ENCODE results near the gene GALNT1.

GALNT1 gene

DNA sequence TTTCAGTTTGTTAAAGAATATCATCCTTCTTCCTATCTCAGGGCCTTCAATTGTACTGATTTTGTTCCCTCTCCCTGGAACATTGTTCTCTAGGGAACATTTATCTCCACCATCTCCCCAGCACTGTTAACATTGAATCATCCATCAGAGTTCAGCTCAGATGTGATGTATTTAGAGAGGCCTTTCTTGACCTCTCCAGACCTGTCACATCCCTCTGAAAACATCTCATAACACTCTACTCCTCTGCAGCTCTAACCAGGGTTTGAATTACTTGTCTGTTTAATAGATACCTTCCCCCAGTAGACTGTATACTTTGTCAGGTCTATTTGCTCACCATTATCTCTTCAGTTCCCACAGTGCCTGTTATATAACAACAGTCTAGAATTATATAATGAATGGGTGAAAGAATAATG lies 98.6 kb downstream of the GALNT1 start:
- no peak for DNase-seq (ENCODE audit: low read depth)

- no peak for DNase-seq (ENCODE audit: low read depth)
Observed at GRCh38 chr18:35682281-35682867, 100.8 kb downstream of the GALNT1 start.

DNA sequence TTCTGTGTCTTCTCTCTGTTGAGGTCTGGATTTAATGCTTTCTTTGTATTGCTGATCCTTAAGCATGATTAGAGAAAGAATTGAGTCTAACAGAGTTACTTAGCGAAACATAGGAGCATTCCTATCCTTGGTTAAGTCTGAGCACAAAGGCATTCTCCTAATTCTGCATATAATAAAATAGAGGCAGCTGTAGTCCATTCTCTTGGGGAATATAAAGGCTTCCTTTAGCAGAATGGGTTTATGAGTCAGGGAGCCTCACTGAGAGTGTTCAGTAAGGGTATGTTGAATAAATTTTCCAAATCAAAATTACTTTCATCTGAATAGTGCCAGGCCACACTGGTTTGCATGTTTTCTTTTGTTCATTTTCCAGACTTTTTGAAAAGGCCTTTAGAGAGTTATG lies 101.5 kb downstream of the GALNT1 start:
- no peak for DNase-seq (ENCODE audit: low read depth)

- DNase-seq (ENCODE audit: low read depth), result no peak
Observed at GRCh38 chr18:35688757-35689156, 107.2 kb downstream of the GALNT1 start.

GRCh38 chr18:35689728-35690127 lies 108.2 kb downstream of the GALNT1 start:
- DNase-seq (ENCODE audit: low read depth), result no peak

GRCh38 chr18:35691625-35692024 lies 110.1 kb downstream of the GALNT1 start:
- DNase-seq (ENCODE audit: low read depth), result no peak

DNA sequence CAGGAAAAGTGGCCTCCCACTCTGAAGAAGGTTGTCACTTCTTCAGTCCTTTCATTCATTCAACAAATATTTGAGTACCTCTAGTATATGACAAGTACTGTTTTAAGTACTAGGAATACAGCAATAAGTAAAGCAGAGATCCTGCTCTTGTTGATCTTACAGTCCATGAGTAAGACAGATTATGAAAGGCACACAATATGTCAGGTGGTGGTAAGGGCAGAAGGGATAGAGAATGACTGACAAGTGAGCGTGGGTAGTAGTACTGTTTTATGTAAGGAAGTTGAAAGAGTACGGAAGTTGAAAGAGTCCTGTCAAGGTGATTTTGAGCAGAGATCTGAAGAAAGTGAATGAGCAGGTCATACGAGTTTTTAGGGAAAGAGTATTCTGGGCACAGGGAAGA lies 111.3 kb downstream of the GALNT1 start:
- DNase-seq (ENCODE audit: low read depth), result no peak

DNA sequence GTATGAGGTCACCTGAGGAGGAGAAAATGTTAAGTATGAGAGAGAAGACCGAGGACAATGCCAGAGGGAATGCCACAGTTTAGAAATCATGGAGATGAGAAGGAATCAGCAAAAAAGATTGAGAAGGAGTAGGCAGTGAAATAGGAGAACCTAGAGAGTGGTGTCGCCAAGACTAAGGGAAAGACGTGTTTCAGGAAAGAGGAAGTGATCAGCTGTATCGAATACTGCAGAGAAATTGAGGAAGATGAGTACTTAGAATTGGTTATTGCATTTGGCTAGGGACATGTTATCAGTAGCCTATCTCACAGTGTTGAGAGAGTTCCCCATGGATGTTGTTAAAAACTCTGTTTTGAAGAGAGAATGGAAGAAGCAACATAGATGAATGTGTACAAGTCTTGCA lies 112.3 kb downstream of the GALNT1 start:
- DNase-seq (ENCODE audit: low read depth), result no peak

GRCh38 chr18:35694808-35695207 lies 113.3 kb downstream of the GALNT1 start:
- DNase-seq (ENCODE audit: low read depth), result no peak

DNA sequence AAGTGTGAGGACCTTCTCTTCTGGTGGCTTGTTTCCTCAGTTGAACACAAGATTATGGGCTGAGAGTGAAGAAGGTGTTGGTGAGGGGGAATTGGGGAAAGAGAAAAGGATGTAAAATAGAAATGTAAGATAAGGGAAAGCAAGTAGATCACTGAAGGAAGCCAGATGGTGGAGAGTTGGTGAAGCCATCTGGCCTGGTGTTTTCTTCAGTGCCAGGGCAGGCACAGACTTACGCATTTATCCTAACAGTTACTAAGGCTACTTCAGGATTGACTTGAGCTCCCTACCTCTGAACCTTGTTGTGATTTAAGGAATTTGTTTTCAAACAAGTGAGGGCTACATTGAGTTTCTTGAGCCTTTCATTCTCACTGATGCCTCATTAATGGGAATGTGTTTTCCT lies 113.8 kb downstream of the GALNT1 start:
- DNase-seq (ENCODE audit: low read depth), result no peak

GRCh38 chr18:35695803-35696202 lies 114.3 kb downstream of the GALNT1 start:
- DNase-seq (ENCODE audit: low read depth), result no peak

- DNase-seq (ENCODE audit: low read depth), result no peak
Observed at GRCh38 chr18:35696307-35696706, 114.8 kb downstream of the GALNT1 start.

DNA sequence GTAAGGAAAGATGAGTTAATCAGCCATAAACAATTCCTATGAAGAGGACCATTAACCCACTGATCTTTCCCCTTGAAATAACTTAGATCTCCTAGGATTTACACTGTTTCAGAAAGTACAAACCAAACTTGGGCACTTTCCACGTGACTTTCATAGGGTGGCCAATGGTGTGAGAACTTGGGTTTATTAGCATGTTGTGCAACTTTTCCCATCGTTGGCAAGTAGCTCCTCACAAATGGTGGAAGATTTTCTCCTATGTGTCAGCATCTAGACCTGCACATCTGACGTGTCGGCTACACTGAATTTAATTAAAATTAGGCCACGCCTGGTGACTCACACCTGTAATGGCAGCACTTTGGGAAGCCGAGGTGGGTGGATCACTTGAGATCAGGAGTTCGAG lies 116.3 kb downstream of the GALNT1 start:
- DNase-seq (ENCODE audit: low read depth), result no peak

DNA sequence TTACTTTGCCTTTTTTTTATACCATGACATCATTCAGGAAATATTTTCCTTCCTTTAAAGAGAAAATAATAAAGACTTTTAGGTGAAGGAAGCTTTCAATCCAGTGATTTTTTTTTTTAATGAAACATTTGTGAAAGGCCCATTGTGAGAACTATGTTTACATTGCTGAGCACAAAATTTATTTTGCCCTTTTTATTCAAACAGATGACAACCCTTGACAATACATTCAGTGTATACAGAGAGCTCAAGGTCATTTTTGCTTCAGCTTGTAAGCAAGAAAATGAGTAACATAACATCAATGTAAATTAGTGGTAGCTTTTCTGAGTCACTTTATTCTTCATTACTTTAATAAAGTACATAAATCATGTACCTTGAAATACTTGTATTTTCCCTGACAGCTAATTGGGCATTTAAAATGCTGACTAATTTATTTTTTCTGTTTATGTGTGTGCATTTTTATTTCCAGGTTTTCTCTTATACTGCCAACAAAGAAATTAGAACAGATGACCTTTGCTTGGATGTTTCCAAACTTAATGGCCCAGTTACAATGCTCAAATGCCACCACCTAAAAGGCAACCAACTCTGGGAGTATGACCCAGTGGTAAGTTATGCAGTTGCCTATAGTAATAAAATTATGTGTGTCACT lies 121.6 kb downstream of the GALNT1 start:
- DNase-seq (ENCODE audit: low read depth), result no peak

DNA sequence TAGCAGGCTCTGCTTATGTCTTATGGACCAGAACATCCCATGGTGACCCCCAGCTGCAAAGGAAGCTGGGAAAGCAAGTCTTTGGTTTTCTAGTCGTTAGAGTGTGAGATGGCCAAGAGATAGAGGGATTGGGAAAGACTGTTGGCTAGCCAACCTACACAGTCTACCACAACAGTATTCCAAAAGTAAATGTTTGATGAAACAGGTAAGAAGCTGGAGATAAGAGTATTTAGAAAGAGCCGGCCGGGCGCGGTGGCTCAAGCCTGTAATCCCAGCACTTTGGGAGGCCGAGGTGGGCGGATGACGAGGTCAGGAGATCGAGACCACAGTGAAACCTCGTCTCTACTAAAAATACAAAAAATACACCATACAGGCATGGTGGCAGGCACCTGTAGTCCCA lies 124.4 kb downstream of the GALNT1 start:
- DNase-seq (ENCODE audit: low read depth), result no peak

- no peak for DNase-seq (ENCODE audit: low read depth)
Observed at GRCh38 chr18:35707247-35707646, 125.7 kb downstream of the GALNT1 start.

DNA sequence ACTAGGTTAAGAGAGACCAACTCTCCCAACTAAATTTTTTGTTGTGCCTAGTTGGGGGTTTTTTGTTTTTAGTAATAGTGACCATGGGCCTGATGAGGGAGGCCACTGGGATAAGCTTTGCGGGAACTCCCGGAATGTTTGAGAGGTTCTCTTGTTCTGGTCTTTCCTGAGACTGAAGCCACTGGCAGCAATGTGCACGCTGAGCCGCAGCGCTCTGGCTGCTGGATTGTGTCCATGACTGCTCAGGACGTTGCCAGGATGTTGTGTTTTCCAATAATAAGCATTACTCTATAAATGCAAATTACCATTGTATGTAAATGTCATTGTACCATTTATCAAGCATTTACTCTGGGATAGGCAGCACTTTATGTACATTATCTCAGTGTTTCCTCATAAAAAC lies 126.1 kb downstream of the GALNT1 start:
- DNase-seq (ENCODE audit: low read depth), result no peak

GRCh38 chr18:35710581-35710980 lies 129.0 kb downstream of the GALNT1 start:
- DNase-seq (ENCODE audit: low read depth), result no peak

- DNase-seq (ENCODE audit: low read depth), result no peak
Observed at GRCh38 chr18:35711227-35711626, 129.7 kb downstream of the GALNT1 start.

DNA sequence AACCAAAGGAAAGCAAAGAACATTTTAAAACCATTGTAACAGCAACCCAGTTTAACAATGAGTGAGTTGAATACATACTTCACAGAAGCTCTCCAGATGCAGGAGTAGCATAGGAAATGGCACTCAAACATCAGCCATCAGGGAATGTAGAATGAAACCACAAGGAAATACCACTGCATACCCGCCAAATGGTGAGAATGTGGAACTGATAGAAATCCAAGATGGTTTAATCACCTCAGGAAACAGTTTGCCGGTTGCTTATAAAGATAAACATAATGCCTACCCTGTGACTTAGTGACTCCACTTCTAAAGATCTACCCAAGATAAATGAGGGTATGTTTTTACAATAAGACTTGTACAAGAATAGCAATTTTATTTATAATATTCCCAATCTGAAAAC lies 132.0 kb downstream of the GALNT1 start:
- peak; percentile 22 for DNase-seq (ENCODE audit: low read depth)

DNA sequence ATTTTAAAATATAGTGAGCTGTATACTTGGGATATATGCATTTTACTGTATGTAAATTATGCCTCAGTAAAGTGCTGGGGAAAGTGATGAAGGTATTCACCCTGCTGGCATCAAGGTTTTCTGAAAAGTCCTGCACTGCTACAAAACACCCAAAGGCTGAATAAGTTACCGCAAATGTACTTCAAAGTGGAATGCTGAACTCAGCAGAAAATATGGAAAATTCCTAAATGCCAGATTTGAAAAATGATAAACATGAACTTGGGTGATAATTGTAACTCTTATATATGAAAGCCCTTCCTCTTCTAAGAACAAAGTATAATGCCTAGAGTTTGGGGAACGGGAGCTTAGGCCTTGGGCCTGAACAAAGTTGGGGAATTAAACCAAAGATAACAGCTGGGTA lies 133.0 kb downstream of the GALNT1 start:
- no peak for DNase-seq (ENCODE audit: low read depth)

DNA sequence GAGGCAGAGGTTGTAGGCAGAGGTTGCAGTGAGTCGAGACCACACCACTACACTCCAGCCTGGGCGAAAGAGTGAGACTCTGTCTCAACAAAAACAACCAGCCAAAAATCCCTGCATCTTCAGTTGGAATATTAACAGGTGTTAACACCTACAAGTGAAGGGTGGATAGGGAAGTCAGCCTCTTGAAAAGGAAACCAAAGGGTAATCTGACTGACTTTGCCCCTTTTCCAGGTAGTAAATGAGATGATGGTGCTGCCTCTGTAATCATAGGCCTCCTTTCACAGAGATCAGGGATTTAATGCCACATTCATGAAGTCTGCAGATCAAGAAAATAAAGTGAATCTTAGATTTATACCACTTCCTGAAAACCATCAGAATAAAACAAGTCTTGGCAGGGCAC lies 133.6 kb downstream of the GALNT1 start:
- DNase-seq (ENCODE audit: low read depth), result no peak

DNA sequence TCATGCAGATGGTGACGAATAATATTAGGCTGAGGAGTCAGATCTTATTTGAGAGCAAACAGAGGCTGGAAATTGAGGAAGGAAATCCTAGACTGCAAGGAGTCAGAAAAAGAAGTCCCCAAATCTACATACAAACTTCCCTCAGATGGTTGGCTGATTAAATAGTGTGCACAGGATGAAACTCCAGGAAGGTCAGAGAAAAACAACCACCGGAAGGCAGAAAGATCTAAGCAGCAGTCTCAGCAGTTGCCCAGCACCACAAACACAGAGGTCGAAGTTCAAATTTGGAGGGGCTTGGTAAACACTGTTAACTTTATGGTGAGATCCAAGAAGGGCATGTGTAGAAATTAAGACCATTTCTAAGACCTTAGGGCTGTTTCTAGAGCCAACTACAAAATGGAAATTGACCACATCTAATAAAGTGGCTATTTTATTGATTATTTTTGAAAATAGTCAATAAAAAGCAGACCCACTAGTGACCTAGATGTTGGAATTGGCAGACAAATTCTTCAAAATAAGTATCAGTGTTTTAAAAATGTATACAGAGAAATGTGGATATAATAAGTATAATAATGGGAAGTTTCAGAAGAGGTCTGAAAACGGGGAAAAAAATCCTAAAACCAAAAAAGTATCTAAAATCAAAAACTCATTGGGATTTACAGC lies 134.8 kb downstream of the GALNT1 start:
- no peak for DNase-seq (ENCODE audit: low read depth)

DNA sequence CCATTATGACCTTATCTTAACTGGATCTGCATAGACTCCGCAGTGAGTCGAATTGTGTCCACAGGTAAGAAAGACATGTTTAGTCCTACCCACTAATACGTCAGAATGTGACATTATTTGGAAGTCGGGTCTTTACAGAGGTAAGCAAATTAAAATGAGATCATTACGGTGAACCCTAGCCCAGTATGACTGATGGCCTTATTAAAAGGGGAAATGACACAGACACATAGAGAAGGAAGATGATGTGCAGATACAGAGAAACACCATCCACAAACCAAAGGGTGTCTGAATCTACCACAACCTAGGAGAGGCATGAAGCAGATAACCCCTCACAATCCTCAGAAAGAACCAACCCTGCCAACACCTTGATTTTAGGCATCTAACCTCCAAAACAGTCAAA lies 135.6 kb downstream of the GALNT1 start:
- DNase-seq (ENCODE audit: low read depth), result no peak
